HepG2 (cell line): Measurements from ENCODE around the gene OR6C68. TPM values are rescaled to one million over a fixed set of nuclear protein-coding genes. Genes with fewer than 3 reads are reported as not detected.
A peak's percentile ranks its signal among the peaks of the same experiment; 100 is the strongest.

Experiments used
- ATAC-seq: fragments of 200-7000 bp; cut with Tn5 transposase; 3 replicates; pipeline ENCODE4 v1.9.1; 2020; ENCODE audit warnings: mild to moderate bottlenecking, moderate library complexity
- BruUV-seq: library from RNA; stranded (reverse); fragments of 400-500 nt; replicated peaks from 2 replicates; lab custom pipeline; 2021; lab: Mats Ljungman, UMichigan
- CTCF ChIA-PET: fragments of 300-600 bp; formaldehyde crosslinking; extraction: SDS; loops from one replicate; lab custom pipeline; 2021; ENCODE audit warnings: low total read pairs, inconsistent platforms, low intra/inter-chr PET ratio; lab: Yijun Ruan, JAX
- POLR2A ChIA-PET: fragments of 350-600 bp; sonication (Branson Sonifier 250); formaldehyde crosslinking; loops from one replicate; lab custom pipeline; 2020; ENCODE audit warnings: antibody characterized with exemption, inconsistent platforms; lab: Yijun Ruan, JAX
- DNase-seq: peaks from one replicate; pipeline ENCODE4 v3.0.0-alpha.2; 2015; ENCODE audit warnings: low spot score
- FAIRE-seq: peaks from 3 replicates; lab custom pipeline; 2011; peaks lifted over from hg19 to GRCh38; lab: Jason Lieb, UNC
- H2AFZ ChIP-seq: one replicate; pipeline ENCODE4 v1.6.1; 2011; ENCODE audit warnings: low read length, inconsistent platforms
- H3K27ac ChIP-seq: fragments of 300-600 bp; 3 replicates; pipeline ENCODE4 v1.8.0; 2011; ENCODE audit warnings: mixed run types, mild to moderate bottlenecking, mixed read lengths, low read length, inconsistent platforms; ENCODE audit not compliant: insufficient read depth; ENCODE audit errors: extremely low read length
- H3K27me3 ChIP-seq, 2 experiments: fragments of 200-600 bp in 1 of 2; 2 replicates in 1 of 2; 3 replicates in 1 of 2; pipeline versions ENCODE4 v1.6.0 to v1.8.0; 2011; ENCODE audit warnings: low read length in 2 of 2, mild to moderate bottlenecking in 2 of 2, moderate library complexity in 2 of 2, inconsistent platforms in 1 of 2; ENCODE audit not compliant: insufficient read depth in 2 of 2, control insufficient read depth in 1 of 2
- H3K36me3 ChIP-seq, 2 experiments: fragments of 200-600 bp in 1 of 2; replicated peaks in 1 of 2; 2 replicates in 1 of 2; 3 replicates in 1 of 2; pipeline versions ENCODE4 v1.5.1 to v1.8.0; 2011; ENCODE audit warnings: low read length in 2 of 2, inconsistent platforms in 1 of 2; ENCODE audit not compliant: insufficient read depth in 2 of 2, control insufficient read depth in 1 of 2
- H3K4me1 ChIP-seq: 2 replicates; pipeline ENCODE4 v1.5.1; 2012; ENCODE audit warnings: low read length, inconsistent platforms; ENCODE audit not compliant: insufficient read depth
- H3K4me2 ChIP-seq: 2 replicates; pipeline ENCODE4 v1.6.0; 2011; ENCODE audit warnings: low read depth, low read length, inconsistent platforms
- H3K4me3 ChIP-seq, 3 experiments: fragments of 200-600 bp in 1 of 3; sonication (generic), shearing (Covaris generic) in 1 of 3; replicated peaks in 1 of 3; 2 replicates each; pipeline ENCODE4 v1.5.1; 2011 to 2016; ENCODE audit warnings: low read length in 3 of 3, inconsistent platforms in 2 of 3, low read depth in 2 of 3, mild to moderate bottlenecking in 2 of 3, control low read depth in 1 of 3, mixed read lengths in 1 of 3; ENCODE audit not compliant: insufficient read depth in 1 of 3
- H3K79me2 ChIP-seq: one replicate; pipeline ENCODE4 v1.6.1; 2011; ENCODE audit warnings: low read length, inconsistent platforms; ENCODE audit not compliant: insufficient read depth
- H3K9ac ChIP-seq: 2 replicates; pipeline ENCODE4 v1.6.0; 2011; ENCODE audit warnings: mild to moderate bottlenecking, low read depth, low read length, inconsistent platforms; ENCODE audit not compliant: insufficient read depth
- H3K9me3 ChIP-seq: 2 replicates; pipeline ENCODE4 v1.5.1; 2012; ENCODE audit warnings: mild to moderate bottlenecking, low read length
- H4K20me1 ChIP-seq: 2 replicates; pipeline ENCODE4 v1.6.0; 2011; ENCODE audit warnings: inconsistent platforms, mild to moderate bottlenecking, low read length, moderate library complexity; ENCODE audit not compliant: insufficient read depth
- ARID5B ChIP-seq: IDR thresholded peaks from 2 replicates; pipeline ENCODE4 v1.4.0; 2020; ENCODE audit warnings: mild to moderate bottlenecking, missing genetic modification reagents
- GABPB1 ChIP-seq: IDR thresholded peaks from 2 replicates; pipeline ENCODE4 v1.6.1; 2016; ENCODE audit warnings: mild to moderate bottlenecking, missing genetic modification reagents, moderate library complexity, missing compliant biosample characterization
- IRF2 ChIP-seq: IDR thresholded peaks from 2 replicates; pipeline ENCODE4 v1.6.1; 2018; ENCODE audit warnings: missing genetic modification reagents, missing compliant biosample characterization
- SALL2 ChIP-seq: sonication (generic); formaldehyde crosslinking; IDR thresholded peaks from 2 replicates; pipeline ENCODE4 v1.8.1; 2023; ENCODE audit warnings: mild to moderate bottlenecking, missing genetic modification reagents, inconsistent platforms
- ZBTB10 ChIP-seq: sonication (generic); formaldehyde crosslinking; IDR thresholded peaks from 2 replicates; pipeline ENCODE4 v1.4.0; 2020; ENCODE audit warnings: missing genetic modification reagents, borderline replicate concordance
- ZKSCAN5 ChIP-seq: sonication (generic); formaldehyde crosslinking; IDR thresholded peaks from 2 replicates; pipeline ENCODE4 v1.5.1; 2020; ENCODE audit warnings: mild to moderate bottlenecking, missing genetic modification reagents
- ZNF207 ChIP-seq: fragments of 450-650 bp; IDR thresholded peaks from 2 replicates; pipeline ENCODE4 v1.6.1; 2016; ENCODE audit warnings: antibody characterized with exemption, borderline replicate concordance
- ZNF382 ChIP-seq: sonication (generic); formaldehyde crosslinking; IDR thresholded peaks from 2 replicates; pipeline ENCODE4 v1.5.0; 2020; ENCODE audit warnings: missing genetic modification reagents, mild to moderate bottlenecking, borderline replicate concordance
- ZNF687 ChIP-seq: sonication (generic); formaldehyde crosslinking; IDR thresholded peaks from 2 replicates; pipeline ENCODE4 v1.5.1; 2020; ENCODE audit warnings: mild to moderate bottlenecking, missing genetic modification reagents, moderate library complexity
- ZNF720 ChIP-seq: sonication (generic); formaldehyde crosslinking; IDR thresholded peaks from 2 replicates; pipeline ENCODE4 v1.4.0; 2020; ENCODE audit warnings: missing genetic modification reagents
- ZNF788 ChIP-seq: sonication (generic); formaldehyde crosslinking; IDR thresholded peaks from 2 replicates; pipeline ENCODE4 v1.5.0; 2020; ENCODE audit warnings: mild to moderate bottlenecking, missing genetic modification reagents, borderline replicate concordance
- ZSCAN21 ChIP-seq: sonication (generic); formaldehyde crosslinking; IDR thresholded peaks from 2 replicates; pipeline ENCODE4 v1.8.0; 2022; ENCODE audit warnings: mild to moderate bottlenecking, missing genetic modification reagents, moderate library complexity, borderline replicate concordance
- ZSCAN25 ChIP-seq: sonication (generic); formaldehyde crosslinking; IDR thresholded peaks from 2 replicates; pipeline ENCODE4 v1.8.0; 2022; ENCODE audit warnings: mild to moderate bottlenecking, missing genetic modification reagents
- WGBS: methylation state at CpG from one replicate; pipeline ENCODE4 v1.1.6; 2017; ENCODE audit warnings: low lambda C conversion rate; 5-methylcytosine and 5-hydroxymethylcytosine counted together
- in situ Hi-C: cut with HindIII; loops from 2 replicates; pipeline ENCODE4 v1.10.0; 2017; ENCODE audit warnings: low pct_unique_long_range_greater_than_20kb; ENCODE audit not compliant: extremely low pct_ligation_motif_present
- intact Hi-C: fragments of 100-400 bp; cut with micrococcal nuclease; formaldehyde crosslinking; loops from one replicate; pipeline ENCODE4 v1.10.0; 2022; ENCODE audit not compliant: unreplicated experiment
- polyA plus RNA-seq, 8 experiments: library from polyadenylated mRNA; depleted of rRNA in 3 of 8; stranded (reverse) in 7 of 8; unstranded in 1 of 8; fragments of >200 nt; fragmentation: Illumina TruSeq in 4 of 8; extraction: Trizol in 4 of 8; gene quantifications; 2 replicates each; pipeline versions ENCODE4 v1.2.1 to v1.2.3, GENCODE V29; 2011 to 2016; ENCODE audit warnings: low read depth in 4 of 8, missing spikeins in 1 of 8, mixed read lengths in 1 of 8; ENCODE audit not compliant: insufficient read depth in 1 of 8
- total RNA-seq, 5 experiments: library from RNA; depleted of rRNA; stranded (reverse); fragments of >200 nt; fragmentation: Illumina TruSeq; extraction: Trizol; gene quantifications; 2 replicates each; pipeline ENCODE4 v1.2.3, GENCODE V29; 2016; ENCODE audit warnings: low read depth in 1 of 5

OR6C68 gene
- total and polyA plus RNA-seq, 2 of the 13 experiments (the other 11 are each of a cell fraction or from before 2014, with no cell fraction given), result not detected

- peak; percentile 50; the same call in 1 of the 2 replicates for TF ChIP-seq ARID5B (CRISPR knock-in tag)
- peak; percentile 26; the same call in 1 of the 2 replicates for TF ChIP-seq ZNF687 (CRISPR knock-in tag)
Observed at GRCh38 chr12:55484284-55484683, 7.9 kb upstream of the OR6C68 start (continued).

GRCh38 chr12:55495490-55495889, 3.3 kb downstream of the OR6C68 start:
- Histone ChIP-seq H3K27ac (no peak overlapping the region), H3K4me1 (peaks cover 27% of the 10 kb centered on the region), H4K20me1 (no peaks in the 10 kb centered on the region), H3K36me3 (no peaks in the 10 kb centered on the region), H3K79me2 (no peaks in the 10 kb centered on the region), H3K4me2 (no peak overlapping the region), H3K9me3 (no peaks in the 10 kb centered on the region), H2AFZ (no peak overlapping the region), H3K4me3 (no peak overlapping the region), H3K9ac (no peak overlapping the region), H3K27me3 (no peaks in the 10 kb centered on the region)
- ChIA-PET POLR2A (no interaction called here), CTCF (no interaction called here)
- ATAC-seq (no peak), DNase-seq (no peak), FAIRE-seq (no peak)
- in situ Hi-C loops, result no loop called here
- 93% methylated on average over 5 of the region's 5 CpGs for WGBS
- intact Hi-C loops, result no loop called here
- BruUV-seq, result no TSS peak
- TF ChIP-seq ZKSCAN5 (CRISPR knock-in tag) (no peak), ZNF382 (CRISPR knock-in tag) (no peak), ZSCAN21 (CRISPR knock-in tag) (no peak), ZBTB10 (CRISPR knock-in tag) (no peak), IRF2 (no peak), ZNF720 (no peak), SALL2 (CRISPR knock-in tag) (no peak), ZNF788 (CRISPR knock-in tag) (no peak), ZSCAN25 (CRISPR knock-in tag) (no peak), GABPB1 (CRISPR knock-in tag) (no peak), ZNF207 (no peak)
